WTC11 (cell line): ENCODE results near the gene SYT7. TPM values are rescaled to one million over a fixed set of nuclear protein-coding genes. Genes with fewer than 3 reads are reported as not detected.

Experiments
- ATAC-seq: fragments of 200-7000 bp; cut with Tn5 transposase; 2 replicates; pipeline ENCODE4 v1.10.0; 2021; ENCODE audit warnings: mild to moderate bottlenecking, moderate library complexity
- CTCF ChIA-PET: fragments of 300-600 bp; sonication (Branson Sonifier 250); formaldehyde crosslinking; loops from one replicate; lab custom pipeline; 2021; ENCODE audit warnings: antibody characterized with exemption; lab: Charles Lee
- POLR2A ChIA-PET: fragments of 350-600 bp; sonication (Branson Sonifier 250); formaldehyde crosslinking; loops from one replicate; lab custom pipeline; 2021; ENCODE audit warnings: antibody characterized with exemption; lab: Charles Lee
- DNase-seq: peaks from one replicate; pipeline ENCODE4 v3.0.0; 2021; ENCODE audit warnings: low spot score
- H3K27ac Mint-ChIP-seq: 2 replicates; pipeline ENCODE4 v1.8.0; 2021; ENCODE audit warnings: mixed read lengths
- H3K27me3 Mint-ChIP-seq: 2 replicates; pipeline ENCODE4 v1.8.0; 2021; ENCODE audit warnings: low read depth, mild to moderate bottlenecking, moderate library complexity, mixed read lengths
- H3K36me3 Mint-ChIP-seq: 2 replicates; pipeline ENCODE4 v1.8.0; 2021; ENCODE audit warnings: mixed read lengths
- H3K4me1 Mint-ChIP-seq: 2 replicates; pipeline ENCODE4 v1.8.0; 2022; ENCODE audit warnings: mixed read lengths
- H3K4me3 Mint-ChIP-seq: 2 replicates; pipeline ENCODE4 v1.8.0; 2021; ENCODE audit warnings: mild to moderate bottlenecking, moderate library complexity, mixed read lengths
- H3K9me3 Mint-ChIP-seq: 2 replicates; pipeline ENCODE4 v1.8.0; 2021; ENCODE audit warnings: mixed read lengths
- ELF4 ChIP-seq: sonication (generic); formaldehyde crosslinking; IDR thresholded peaks from 2 replicates; pipeline ENCODE4 v1.8.1; 2022; ENCODE audit warnings: low read depth, mild to moderate bottlenecking, moderate library complexity, missing genetic modification reagents
- EMX1 ChIP-seq: fragments of 250-450 bp; sonication (Bioruptor Pico); IDR thresholded peaks from 2 replicates; pipeline ENCODE4 v1.8.0; 2021; ENCODE audit warnings: mild to moderate bottlenecking
- ESRRA ChIP-seq: sonication (generic); formaldehyde crosslinking; IDR thresholded peaks from 2 replicates; pipeline ENCODE4 v1.8.1; 2022; ENCODE audit warnings: mild to moderate bottlenecking, missing genetic modification reagents, borderline replicate concordance
- ETV6 ChIP-seq: sonication (generic); formaldehyde crosslinking; IDR thresholded peaks from 2 replicates; pipeline ENCODE4 v1.8.1; 2022; ENCODE audit warnings: mild to moderate bottlenecking, missing genetic modification reagents
- FOXJ3 ChIP-seq: sonication (generic); formaldehyde crosslinking; IDR thresholded peaks from 2 replicates; pipeline ENCODE4 v1.9.0; 2021; ENCODE audit warnings: missing genetic modification reagents, mild to moderate bottlenecking, borderline replicate concordance
- FOXP1 ChIP-seq: sonication (generic); formaldehyde crosslinking; IDR thresholded peaks from 2 replicates; pipeline ENCODE4 v1.8.0; 2022; ENCODE audit warnings: missing genetic modification reagents, mild to moderate bottlenecking, moderate library complexity, borderline replicate concordance
- GABPB1 ChIP-seq: sonication (generic); formaldehyde crosslinking; IDR thresholded peaks from 2 replicates; pipeline ENCODE4 v1.8.1; 2023; ENCODE audit warnings: mild to moderate bottlenecking, missing genetic modification reagents
- NFATC4 ChIP-seq: fragments of 250-450 bp; sonication (Bioruptor Pico); IDR thresholded peaks from 2 replicates; pipeline ENCODE4 v1.9.0; 2021; ENCODE audit warnings: mild to moderate bottlenecking
- NFE2L1 ChIP-seq: sonication (generic); formaldehyde crosslinking; IDR thresholded peaks from 2 replicates; pipeline ENCODE4 v1.8.1; 2023; ENCODE audit warnings: missing genetic modification reagents
- NFYB ChIP-seq: sonication (generic); formaldehyde crosslinking; conservative IDR thresholded peaks from 2 replicates; pipeline ENCODE4 v1.8.0; 2022; ENCODE audit warnings: low read depth, missing genetic modification reagents
- NR3C1 ChIP-seq: sonication (generic); formaldehyde crosslinking; conservative IDR thresholded peaks from 2 replicates; pipeline ENCODE4 v1.8.1; 2023; ENCODE audit warnings: low read depth, mild to moderate bottlenecking, missing genetic modification reagents
- SMAD3 ChIP-seq: sonication (generic); formaldehyde crosslinking; IDR thresholded peaks from 2 replicates; pipeline ENCODE4 v1.8.0; 2022; ENCODE audit warnings: missing genetic modification reagents, mild to moderate bottlenecking, borderline replicate concordance
- SMAD4 ChIP-seq: sonication (generic); formaldehyde crosslinking; IDR thresholded peaks from 2 replicates; pipeline ENCODE4 v1.8.0; 2022; ENCODE audit warnings: mild to moderate bottlenecking, missing genetic modification reagents
- TCF7 ChIP-seq: sonication (generic); formaldehyde crosslinking; IDR thresholded peaks from 2 replicates; pipeline ENCODE4 v1.8.0; 2022; ENCODE audit warnings: mild to moderate bottlenecking, low read depth, missing genetic modification reagents, moderate library complexity
- ZBTB21 ChIP-seq: sonication (generic); formaldehyde crosslinking; IDR thresholded peaks from 2 replicates; pipeline ENCODE4 v1.8.1; 2023; ENCODE audit warnings: mild to moderate bottlenecking, missing genetic modification reagents, borderline replicate concordance
- ZNF423 ChIP-seq: fragments of 250-450 bp; sonication (Bioruptor Pico); IDR thresholded peaks from 2 replicates; pipeline ENCODE4 v2.1.2; 2022; ENCODE audit warnings: mild to moderate bottlenecking, moderate library complexity
- ZNF671 ChIP-seq: fragments of 250-450 bp; sonication (Bioruptor Pico); IDR thresholded peaks from 2 replicates; pipeline ENCODE4 v1.8.0; 2021; ENCODE audit warnings: mild to moderate bottlenecking
- total RNA-seq: library from RNA; stranded (reverse); gene quantifications from 3 replicates; pipeline ENCODE4 v1.2.3, GENCODE V29; 2021
- TF ChIP-seq, protein P1 (sequence below): sonication (generic); formaldehyde crosslinking; conservative IDR thresholded peaks from 2 replicates; pipeline ENCODE4 v1.8.1; 2022; ENCODE audit warnings: mild to moderate bottlenecking, missing genetic modification reagents
- TF ChIP-seq, protein P2 (sequence below): sonication (generic); formaldehyde crosslinking; IDR thresholded peaks from 2 replicates; pipeline ENCODE4 v1.8.1; 2023; ENCODE audit warnings: mild to moderate bottlenecking, missing genetic modification reagents, moderate library complexity
- TF ChIP-seq, protein P3 (sequence below): sonication (generic); formaldehyde crosslinking; IDR thresholded peaks from 2 replicates; pipeline ENCODE4 v1.8.1; 2022; ENCODE audit warnings: mild to moderate bottlenecking, missing genetic modification reagents, moderate library complexity, borderline replicate concordance
- TF ChIP-seq, protein P4 (sequence below): sonication (generic); formaldehyde crosslinking; conservative IDR thresholded peaks from 2 replicates; pipeline ENCODE4 v1.8.1; 2023; ENCODE audit warnings: mild to moderate bottlenecking, low read depth, missing genetic modification reagents, moderate library complexity
- TF ChIP-seq, protein P5 (sequence below): fragments of 250-450 bp; sonication (Bioruptor Pico); IDR thresholded peaks from 2 replicates; pipeline ENCODE4 v2.1.2; 2022; ENCODE audit warnings: mild to moderate bottlenecking, moderate library complexity
- TF ChIP-seq, protein P6 (sequence below): fragments of 250-450 bp; sonication (Bioruptor Pico); IDR thresholded peaks from 2 replicates; pipeline ENCODE4 v1.9.0; 2021; ENCODE audit warnings: mild to moderate bottlenecking
- TF ChIP-seq, protein P7 (sequence below): sonication (generic); formaldehyde crosslinking; IDR thresholded peaks from 2 replicates; pipeline ENCODE4 v1.8.1; 2023; ENCODE audit warnings: mild to moderate bottlenecking, missing genetic modification reagents
- TF ChIP-seq, protein P8 (sequence below): fragments of 250-450 bp; sonication (Bioruptor Pico); IDR thresholded peaks from 2 replicates; pipeline ENCODE4 v1.9.0; 2021; ENCODE audit warnings: moderate library complexity, mild to moderate bottlenecking, inconsistent platforms, borderline replicate concordance

SYT7 gene
- total RNA-seq, 1 experiment from 2014 or later: 12.5 TPM

DNA sequence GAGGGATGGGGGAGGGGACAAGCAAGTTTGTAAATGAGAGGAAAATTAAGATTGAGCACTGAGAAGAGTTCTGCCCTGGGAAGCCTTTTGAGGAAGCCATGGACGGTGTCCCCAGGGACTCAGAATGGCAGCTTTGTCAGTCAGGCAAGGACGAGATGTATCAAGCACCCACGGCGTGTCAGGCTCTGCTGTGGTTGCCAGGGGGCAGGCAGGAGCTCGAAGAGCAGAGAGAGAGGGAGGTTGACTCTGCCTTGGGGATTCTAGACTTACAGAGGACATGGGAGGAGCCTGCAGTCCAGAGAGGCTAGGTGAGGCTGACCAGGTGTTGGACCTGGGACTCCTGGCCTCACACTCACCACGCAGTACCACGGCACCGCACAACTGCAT lies 29.1 kb upstream of the SYT7 start:
- Mint-ChIP-seq H3K36me3 (peaks cover 2% of the 10 kb centered on the region; the same call in 1 of the 2 replicates), H3K4me3 (no peak overlapping the region), H3K9me3 (peaks cover 5% of the 10 kb centered on the region)
- peak; percentile 67 for DNase-seq
- TF ChIP-seq, protein P1, sequence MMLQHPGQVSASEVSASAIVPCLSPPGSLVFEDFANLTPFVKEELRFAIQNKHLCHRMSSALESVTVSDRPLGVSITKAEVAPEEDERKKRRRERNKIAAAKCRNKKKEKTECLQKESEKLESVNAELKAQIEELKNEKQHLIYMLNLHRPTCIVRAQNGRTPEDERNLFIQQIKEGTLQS (CRISPR knock-in tag): no peak
- TF ChIP-seq NFYB (CRISPR knock-in tag) (no peak), NFATC4 (no peak), FOXJ3 (CRISPR knock-in tag) (no peak), GABPB1 (no peak), SMAD4 (CRISPR knock-in tag) (no peak), ZNF423 (CRISPR knock-in tag) (no peak), ELF4 (CRISPR knock-in tag) (no peak), ZNF671 (CRISPR knock-in tag) (no peak), ESRRA (CRISPR knock-in tag) (no peak), SMAD3 (CRISPR knock-in tag) (no peak), EMX1 (CRISPR knock-in tag) (no peak), ZBTB21 (CRISPR knock-in tag) (no peak)
- TF ChIP-seq, protein P2, sequence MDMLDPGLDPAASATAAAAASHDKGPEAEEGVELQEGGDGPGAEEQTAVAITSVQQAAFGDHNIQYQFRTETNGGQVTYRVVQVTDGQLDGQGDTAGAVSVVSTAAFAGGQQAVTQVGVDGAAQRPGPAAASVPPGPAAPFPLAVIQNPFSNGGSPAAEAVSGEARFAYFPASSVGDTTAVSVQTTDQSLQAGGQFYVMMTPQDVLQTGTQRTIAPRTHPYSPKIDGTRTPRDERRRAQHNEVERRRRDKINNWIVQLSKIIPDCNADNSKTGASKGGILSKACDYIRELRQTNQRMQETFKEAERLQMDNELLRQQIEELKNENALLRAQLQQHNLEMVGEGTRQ (CRISPR knock-in tag): no peak
- TF ChIP-seq, protein P3, sequence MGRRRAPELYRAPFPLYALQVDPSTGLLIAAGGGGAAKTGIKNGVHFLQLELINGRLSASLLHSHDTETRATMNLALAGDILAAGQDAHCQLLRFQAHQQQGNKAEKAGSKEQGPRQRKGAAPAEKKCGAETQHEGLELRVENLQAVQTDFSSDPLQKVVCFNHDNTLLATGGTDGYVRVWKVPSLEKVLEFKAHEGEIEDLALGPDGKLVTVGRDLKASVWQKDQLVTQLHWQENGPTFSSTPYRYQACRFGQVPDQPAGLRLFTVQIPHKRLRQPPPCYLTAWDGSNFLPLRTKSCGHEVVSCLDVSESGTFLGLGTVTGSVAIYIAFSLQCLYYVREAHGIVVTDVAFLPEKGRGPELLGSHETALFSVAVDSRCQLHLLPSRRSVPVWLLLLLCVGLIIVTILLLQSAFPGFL: no peak
- TF ChIP-seq, all 79 proteins: peak for 0
- POLR2A ChIA-PET: interaction anchor here (0.6 kb wide), 1 partner anchor 24 kb away, joined by 3 read pairs; no protein-coding TSS in a partner anchor
- Mint-ChIP-seq H3K27ac (no peak overlapping the region), H3K27me3 (peaks cover 2% of the 10 kb centered on the region; the same call in 1 of the 2 replicates), H3K4me1 (peaks cover 21% of the 10 kb centered on the region)
- CTCF ChIA-PET: interaction anchor here (0.5 to 2.4 kb wide), 24 partner anchors 9 to 128 kb away, joined by 3 to 28 read pairs (median 4); partner anchors contain the start of gene SYT7
- ATAC-seq: peak; percentile 93

DNA sequence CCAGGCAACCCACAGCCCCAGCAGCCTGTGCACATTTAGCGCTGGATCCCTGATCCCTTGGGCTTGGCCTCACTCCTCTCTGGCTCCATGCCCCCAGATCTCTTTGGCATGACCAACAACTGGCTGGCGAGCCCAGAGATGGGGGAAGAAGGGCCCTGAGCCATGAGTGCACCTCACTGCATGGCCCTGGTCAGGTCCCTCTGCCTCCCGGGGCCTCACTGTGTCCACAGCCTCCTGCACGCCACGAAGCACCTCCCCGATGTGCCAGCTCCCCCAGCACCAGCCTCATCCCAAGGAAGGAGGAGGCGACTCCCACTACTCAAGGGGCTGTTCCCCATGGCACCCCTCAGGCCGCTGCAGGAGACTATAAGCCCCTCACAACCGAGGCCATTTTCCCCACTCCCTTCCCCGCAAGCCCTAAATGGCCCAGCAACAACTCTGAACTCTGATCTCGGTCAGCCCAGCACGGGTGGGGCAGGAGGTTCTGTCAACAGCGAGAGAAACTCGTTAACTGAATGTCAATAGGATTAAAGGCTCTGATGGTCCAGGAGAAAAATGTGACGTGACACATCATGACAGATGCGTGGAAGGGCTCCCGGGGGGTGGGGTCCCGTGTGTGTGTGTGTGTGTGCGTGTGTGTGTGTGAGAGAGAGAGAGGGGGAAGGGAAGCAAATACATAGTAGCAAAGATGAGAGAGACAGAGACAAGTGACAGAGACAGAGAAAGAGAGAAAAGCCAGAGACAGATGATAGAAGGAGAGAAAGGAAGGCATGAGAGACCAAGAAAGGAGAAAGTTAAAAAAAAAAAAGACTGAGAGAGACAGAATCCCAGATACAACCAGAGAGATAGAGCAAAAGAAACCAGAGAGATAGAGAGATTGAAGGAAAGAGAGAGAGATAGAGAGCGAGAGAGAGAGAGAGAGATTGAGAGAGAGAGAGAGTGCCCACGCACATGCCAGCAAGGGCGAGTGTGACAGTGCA lies 28.4 kb upstream of the SYT7 start:
- Mint-ChIP-seq H3K9me3 (peaks cover 5% of the 10 kb centered on the region), H3K36me3 (peaks cover 2% of the 10 kb centered on the region; the same call in 1 of the 2 replicates), H3K4me3 (no peak overlapping the region), H3K27ac (no peak overlapping the region), H3K27me3 (peaks cover 2% of the 10 kb centered on the region; the same call in 1 of the 2 replicates), H3K4me1 (peaks cover 21% of the 10 kb centered on the region)
- ChIA-PET CTCF (interaction anchor here (0.7 to 2.5 kb wide), 22 partner anchors 8 to 127 kb away, joined by 3 to 28 read pairs (median 5); partner anchors contain the start of gene SYT7), POLR2A (no interaction called here)
- ATAC-seq (no peak), DNase-seq (no peak)
- TF ChIP-seq, protein P4, sequence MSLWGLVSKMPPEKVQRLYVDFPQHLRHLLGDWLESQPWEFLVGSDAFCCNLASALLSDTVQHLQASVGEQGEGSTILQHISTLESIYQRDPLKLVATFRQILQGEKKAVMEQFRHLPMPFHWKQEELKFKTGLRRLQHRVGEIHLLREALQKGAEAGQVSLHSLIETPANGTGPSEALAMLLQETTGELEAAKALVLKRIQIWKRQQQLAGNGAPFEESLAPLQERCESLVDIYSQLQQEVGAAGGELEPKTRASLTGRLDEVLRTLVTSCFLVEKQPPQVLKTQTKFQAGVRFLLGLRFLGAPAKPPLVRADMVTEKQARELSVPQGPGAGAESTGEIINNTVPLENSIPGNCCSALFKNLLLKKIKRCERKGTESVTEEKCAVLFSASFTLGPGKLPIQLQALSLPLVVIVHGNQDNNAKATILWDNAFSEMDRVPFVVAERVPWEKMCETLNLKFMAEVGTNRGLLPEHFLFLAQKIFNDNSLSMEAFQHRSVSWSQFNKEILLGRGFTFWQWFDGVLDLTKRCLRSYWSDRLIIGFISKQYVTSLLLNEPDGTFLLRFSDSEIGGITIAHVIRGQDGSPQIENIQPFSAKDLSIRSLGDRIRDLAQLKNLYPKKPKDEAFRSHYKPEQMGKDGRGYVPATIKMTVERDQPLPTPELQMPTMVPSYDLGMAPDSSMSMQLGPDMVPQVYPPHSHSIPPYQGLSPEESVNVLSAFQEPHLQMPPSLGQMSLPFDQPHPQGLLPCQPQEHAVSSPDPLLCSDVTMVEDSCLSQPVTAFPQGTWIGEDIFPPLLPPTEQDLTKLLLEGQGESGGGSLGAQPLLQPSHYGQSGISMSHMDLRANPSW (CRISPR knock-in tag): no peak
- TF ChIP-seq ZBTB21 (CRISPR knock-in tag) (no peak), NR3C1 (CRISPR knock-in tag) (no peak), TCF7 (CRISPR knock-in tag) (no peak), FOXP1 (CRISPR knock-in tag) (no peak), GABPB1 (0 out of 2 replicates have a peak, but pooled peaks have one; percentile 46), ETV6 (CRISPR knock-in tag) (no peak), NFE2L1 (CRISPR knock-in tag) (0 out of 2 replicates have a peak, but pooled peaks have one; percentile 23)
- TF ChIP-seq, protein P5, sequence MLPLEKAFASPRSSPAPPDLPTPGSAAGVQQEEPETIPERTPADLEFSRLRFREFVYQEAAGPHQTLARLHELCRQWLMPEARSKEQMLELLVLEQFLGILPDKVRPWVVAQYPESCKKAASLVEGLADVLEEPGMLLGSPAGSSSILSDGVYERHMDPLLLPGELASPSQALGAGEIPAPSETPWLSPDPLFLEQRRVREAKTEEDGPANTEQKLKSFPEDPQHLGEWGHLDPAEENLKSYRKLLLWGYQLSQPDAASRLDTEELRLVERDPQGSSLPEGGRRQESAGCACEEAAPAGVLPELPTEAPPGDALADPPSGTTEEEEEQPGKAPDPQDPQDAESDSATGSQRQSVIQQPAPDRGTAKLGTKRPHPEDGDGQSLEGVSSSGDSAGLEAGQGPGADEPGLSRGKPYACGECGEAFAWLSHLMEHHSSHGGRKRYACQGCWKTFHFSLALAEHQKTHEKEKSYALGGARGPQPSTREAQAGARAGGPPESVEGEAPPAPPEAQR (CRISPR knock-in tag): no peak
- TF ChIP-seq, protein P6, sequence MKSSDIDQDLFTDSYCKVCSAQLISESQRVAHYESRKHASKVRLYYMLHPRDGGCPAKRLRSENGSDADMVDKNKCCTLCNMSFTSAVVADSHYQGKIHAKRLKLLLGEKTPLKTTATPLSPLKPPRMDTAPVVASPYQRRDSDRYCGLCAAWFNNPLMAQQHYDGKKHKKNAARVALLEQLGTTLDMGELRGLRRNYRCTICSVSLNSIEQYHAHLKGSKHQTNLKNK (CRISPR knock-in tag): no peak
- TF ChIP-seq, protein P7, sequence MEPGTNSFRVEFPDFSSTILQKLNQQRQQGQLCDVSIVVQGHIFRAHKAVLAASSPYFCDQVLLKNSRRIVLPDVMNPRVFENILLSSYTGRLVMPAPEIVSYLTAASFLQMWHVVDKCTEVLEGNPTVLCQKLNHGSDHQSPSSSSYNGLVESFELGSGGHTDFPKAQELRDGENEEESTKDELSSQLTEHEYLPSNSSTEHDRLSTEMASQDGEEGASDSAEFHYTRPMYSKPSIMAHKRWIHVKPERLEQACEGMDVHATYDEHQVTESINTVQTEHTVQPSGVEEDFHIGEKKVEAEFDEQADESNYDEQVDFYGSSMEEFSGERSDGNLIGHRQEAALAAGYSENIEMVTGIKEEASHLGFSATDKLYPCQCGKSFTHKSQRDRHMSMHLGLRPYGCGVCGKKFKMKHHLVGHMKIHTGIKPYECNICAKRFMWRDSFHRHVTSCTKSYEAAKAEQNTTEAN (CRISPR knock-in tag): no peak
- TF ChIP-seq, protein P8, sequence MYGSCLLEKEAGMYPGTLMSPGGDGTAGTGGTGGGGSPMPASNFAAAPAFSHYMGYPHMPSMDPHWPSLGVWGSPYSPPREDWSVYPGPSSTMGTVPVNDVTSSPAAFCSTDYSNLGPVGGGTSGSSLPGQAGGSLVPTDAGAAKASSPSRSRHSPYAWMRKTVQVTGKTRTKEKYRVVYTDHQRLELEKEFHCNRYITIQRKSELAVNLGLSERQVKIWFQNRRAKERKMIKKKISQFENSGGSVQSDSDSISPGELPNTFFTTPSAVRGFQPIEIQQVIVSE (CRISPR knock-in tag): no peak
